Lung (tissue), 12 donors: ENCODE data around the gene RNF212B. TPM values are rescaled to one million over a fixed set of nuclear protein-coding genes. Genes with fewer than 3 reads are reported as not detected.
"Not testable (repeated sequence)": the region's sequence is repeated elsewhere in the genome, so short reads cannot be mapped to it uniquely, and the experiment has no call there.

Source experiments
- ATAC-seq: fragments of 200-7000 bp; cut with Tn5 transposase; one replicate; pipeline ENCODE4 v1.9.1; 2020; ENCODE audit warnings: moderate number of reproducible peaks; ENCODE audit not compliant: insufficient read depth, low FRiP score
- DNase-seq, 3 donors: peaks; one replicate each; pipeline ENCODE4 v3.0.0-alpha.2; 2013 to 2017
- H3K27ac ChIP-seq, 2 donors: one replicate each; pipeline ENCODE4 v1.5.1; 2013; ENCODE audit warnings: mild to moderate bottlenecking in 2 of 2, moderate library complexity in 2 of 2, control low read depth in 1 of 2, inconsistent platforms in 1 of 2, low read depth in 1 of 2, low read length in 1 of 2
- H3K27me3 ChIP-seq, 3 donors: one replicate each; pipeline ENCODE4 v1.5.1; 2013; ENCODE audit warnings: low read length in 2 of 3; ENCODE audit not compliant: control insufficient read depth in 3 of 3, insufficient read depth in 3 of 3
- H3K36me3 ChIP-seq, 4 donors: one replicate each; pipeline ENCODE4 v1.5.1; 2013; ENCODE audit warnings: low read length in 4 of 4, mild to moderate bottlenecking in 1 of 4, moderate library complexity in 1 of 4; ENCODE audit not compliant: control insufficient read depth in 4 of 4, insufficient read depth in 4 of 4
- H3K4me1 ChIP-seq, 5 donors: one replicate each; pipeline ENCODE4 v1.5.1; 2013; ENCODE audit warnings: low read length in 5 of 5, mild to moderate bottlenecking in 2 of 5, moderate library complexity in 1 of 5; ENCODE audit not compliant: control insufficient read depth in 5 of 5, insufficient read depth in 5 of 5
- H3K4me3 ChIP-seq: one replicate; pipeline ENCODE4 v1.5.1; 2013; ENCODE audit warnings: mild to moderate bottlenecking, control low read depth, moderate library complexity
- H3K9ac ChIP-seq, 2 donors: one replicate each; pipeline ENCODE4 v1.5.1; 2013; ENCODE audit warnings: low read length in 2 of 2, control low read depth in 1 of 2; ENCODE audit not compliant: insufficient read depth in 1 of 2
- H3K9me3 ChIP-seq, 4 donors: one replicate each; pipeline ENCODE4 v1.5.1; 2013; ENCODE audit warnings: low read length in 3 of 4, mild to moderate bottlenecking in 1 of 4, moderate library complexity in 1 of 4; ENCODE audit not compliant: control insufficient read depth in 4 of 4, insufficient read depth in 3 of 4
- CTCF ChIP-seq: IDR thresholded peaks from 2 replicates; pipeline ENCODE4 v1.5.1; 2012; ENCODE audit warnings: mild to moderate bottlenecking; ENCODE audit errors: control extremely low read depth, extremely low read depth
- WGBS, 2 donors: extraction: QIAGEN DNeasy Blood & Tissue Kit; methylation state at CpG; one replicate each; pipeline ENCODE4 v1.1.7; 2013; 5-methylcytosine and 5-hydroxymethylcytosine counted together
- polyA plus RNA-seq, 2 donors: library from polyadenylated mRNA; stranded (reverse); fragments of 200-250 nt; gene quantifications; one replicate each; pipeline ENCODE4 v1.2.1, GENCODE V29; 2013
- total RNA-seq, 2 donors: library from RNA; depleted of rRNA in 1 of 2; stranded (reverse); fragments of >200 nt in 1 of 2; gene quantifications; one replicate each; pipeline ENCODE4 v1.2.1, GENCODE V29; 2014 to 2021
- donor health status: control.
- donor health status: control.
- donor health status: Bipolar disorder and iron deficiency.
- donor health status: healthy.
- donor health status: DM: yes; HTN: yes; CAD: no.

Gene RNF212B
- total and polyA plus RNA-seq, 4 donors, result 0.09 TPM; not detected in 3

DNA sequence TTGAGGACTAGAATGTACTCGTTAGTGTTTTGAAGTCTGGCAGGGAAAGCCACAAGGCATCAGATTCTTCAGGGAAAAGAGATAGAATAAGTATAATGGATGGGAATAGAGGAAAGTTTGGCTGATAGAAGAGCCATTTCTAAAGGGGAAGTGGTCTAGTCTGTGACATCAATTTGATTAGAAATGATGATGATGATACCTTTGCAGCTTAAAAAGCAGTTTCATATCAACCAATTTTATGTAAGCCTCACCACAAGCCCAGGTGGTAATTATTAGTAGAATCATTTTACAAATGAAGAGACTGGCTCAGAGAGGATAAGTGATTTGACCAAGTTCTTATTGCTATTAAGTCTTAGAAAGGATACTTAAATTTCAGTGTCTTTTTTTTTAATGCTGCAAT, 2.9 kb downstream of the RNF212B start:
- WGBS, 2 donors, result 74 to 87% methylated on average over 1 of the region's 1 CpG
- peaks cover 0 to 7% (median 3%) of the 10 kb centered on the region in 5 donors for H3K4me1 ChIP-seq
- TF ChIP-seq CTCF, result no peak
- no peaks in the 10 kb centered on the region for H3K27me3 ChIP-seq
- no peak overlapping the region for H3K27ac ChIP-seq
- no peak for ATAC-seq
- no peaks in the 10 kb centered on the region for H3K9me3 ChIP-seq
- no peak overlapping the region for H3K4me3 ChIP-seq
- no peak for DNase-seq
- H3K36me3 ChIP-seq, result no peaks in the 10 kb centered on the region
- no peak overlapping the region for H3K9ac ChIP-seq

DNA sequence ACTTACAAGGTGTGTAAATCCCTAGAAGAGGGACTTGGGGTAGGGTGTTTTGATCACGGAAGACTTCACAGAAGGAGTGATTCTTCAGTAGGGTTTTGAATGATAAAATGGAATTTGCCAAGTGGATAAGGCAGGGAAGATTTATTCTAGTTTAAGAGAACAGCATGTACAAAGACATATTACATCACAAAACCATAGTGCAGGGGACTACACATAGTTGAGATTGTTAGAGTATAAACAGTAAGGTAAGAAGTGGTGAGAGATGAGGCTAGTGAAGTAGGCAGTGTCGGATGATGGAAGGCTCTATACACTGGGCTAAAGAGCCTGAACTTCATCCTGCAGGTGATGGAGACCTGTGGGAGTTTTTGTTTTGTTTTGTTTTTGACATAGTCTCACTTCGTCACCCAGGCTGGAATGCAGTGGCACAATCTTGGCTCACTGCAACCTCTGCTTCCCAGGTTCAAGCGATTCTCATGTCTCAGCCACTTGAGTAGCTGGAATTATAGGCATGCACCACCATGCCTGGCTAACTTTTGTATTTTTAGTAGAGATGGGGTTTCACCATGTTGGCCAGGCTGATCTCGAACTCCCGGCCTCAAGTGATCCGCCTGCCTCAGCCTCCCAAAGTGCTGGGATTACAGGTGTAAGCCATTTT, 3.5 kb downstream of the RNF212B start:
- H3K4me3 ChIP-seq, DNase-seq, H3K4me1 ChIP-seq, H3K27me3 ChIP-seq, H3K9ac ChIP-seq, H3K9me3 ChIP-seq, H3K27ac ChIP-seq, ATAC-seq, H3K36me3 ChIP-seq: not testable (repeated sequence)
- 87 to 93% methylated on average over 7 of the region's 7 CpGs for WGBS, 2 donors

- Histone ChIP-seq H3K27ac (no peak overlapping the region), H3K9ac (no peak overlapping the region), H3K4me3 (no peak overlapping the region), H3K4me1 (peaks cover 0 to 7% (median 3%) of the 10 kb centered on the region in 5 donors), H3K9me3 (no peaks in the 10 kb centered on the region), H3K36me3 (no peaks in the 10 kb centered on the region), H3K27me3 (no peaks in the 10 kb centered on the region)
- ATAC-seq (no peak), DNase-seq (no peak)
- WGBS, 2 donors, result 78 to 90% methylated on average over 2 of the region's 3 CpGs
- no peak for TF ChIP-seq CTCF
Measured at GRCh38 chr14:23242076-23242475, 4.3 kb downstream of the RNF212B start.

DNA sequence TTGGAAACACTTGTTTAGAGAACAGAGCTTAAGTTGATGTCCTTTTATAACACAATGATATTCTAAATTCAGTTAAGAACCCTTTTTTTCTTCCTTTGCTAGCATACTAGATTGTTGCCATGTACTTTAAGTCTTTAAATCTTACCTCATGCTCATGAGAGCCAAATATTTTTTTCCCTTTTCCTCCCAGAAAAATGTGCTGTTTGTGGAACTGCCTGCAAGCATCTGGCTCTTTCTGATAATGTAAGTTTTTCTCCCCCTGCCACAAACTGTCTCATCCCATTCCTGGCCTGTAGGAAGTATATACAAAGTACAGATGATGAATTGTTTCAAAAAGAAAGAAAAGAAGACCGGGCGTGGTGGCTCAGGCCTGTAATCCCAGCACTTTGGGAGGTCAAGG, 5.3 kb downstream of the RNF212B start:
- no peak overlapping the region for H3K27ac ChIP-seq
- no peaks in the 10 kb centered on the region for H3K9me3 ChIP-seq
- peaks cover 0 to 3% (median 2%) of the 10 kb centered on the region in 5 donors for H3K4me1 ChIP-seq
- no peaks in the 10 kb centered on the region for H3K36me3 ChIP-seq
- 71 to 91% methylated on average over 2 of the region's 2 CpGs for WGBS, 2 donors
- DNase-seq (no peak), ATAC-seq (no peak)
- H3K4me3 ChIP-seq, result no peak overlapping the region
- H3K9ac ChIP-seq, result no peak overlapping the region
- no peak for TF ChIP-seq CTCF
- H3K27me3 ChIP-seq, result no peaks in the 10 kb centered on the region
